Measurements from ENCODE around the gene SHC3.

SHC3 gene

GRCh38 chr9:89112243-89112642 lies 66.4 kb downstream of the SHC3 start:
- no peak for DNase-seq (ENCODE audit: low read depth in 1 of 2, low spot score in 1 of 2)

- no peak for DNase-seq (ENCODE audit: low read depth in 1 of 2, low spot score in 1 of 2)
Measured at GRCh38 chr9:89109666-89110065, 69.0 kb downstream of the SHC3 start.

- no peak for DNase-seq (ENCODE audit: low read depth in 1 of 2, low spot score in 1 of 2)
Measured at GRCh38 chr9:89107406-89107805, 71.2 kb downstream of the SHC3 start.

- DNase-seq (ENCODE audit: low read depth in 1 of 2, low spot score in 1 of 2) = no peak
Measured at GRCh38 chr9:89106224-89106851, 72.3 kb downstream of the SHC3 start.

- DNase-seq (ENCODE audit: low read depth in 1 of 2, low spot score in 1 of 2) = no peak
Measured at GRCh38 chr9:89104821-89105220, 73.8 kb downstream of the SHC3 start.

- no peak for DNase-seq (ENCODE audit: low read depth in 1 of 2, low spot score in 1 of 2)
Measured at GRCh38 chr9:89097219-89097618, 81.4 kb downstream of the SHC3 start.

- DNase-seq (ENCODE audit: low read depth in 1 of 2, low spot score in 1 of 2) = no peak
Measured at GRCh38 chr9:89096807-89097206, 81.8 kb downstream of the SHC3 start.

GRCh38 chr9:89095761-89096528 lies 82.7 kb downstream of the SHC3 start:
- no peak for DNase-seq (ENCODE audit: low read depth in 1 of 2, low spot score in 1 of 2)

- DNase-seq (ENCODE audit: low read depth in 1 of 2, low spot score in 1 of 2) = no peak
Measured at GRCh38 chr9:89093201-89093975, 85.2 kb downstream of the SHC3 start.

GRCh38 chr9:89089176-89089575 lies 89.4 kb downstream of the SHC3 start:
- no peak for DNase-seq (ENCODE audit: low read depth in 1 of 2, low spot score in 1 of 2)

- DNase-seq (ENCODE audit: low read depth in 1 of 2, low spot score in 1 of 2) = no peak
Measured at GRCh38 chr9:89083626-89084025, 95.0 kb downstream of the SHC3 start.

GRCh38 chr9:89080193-89080592 lies 98.4 kb downstream of the SHC3 start:
- DNase-seq (ENCODE audit: low read depth in 1 of 2, low spot score in 1 of 2) = no peak

GRCh38 chr9:89079391-89079790 lies 99.2 kb downstream of the SHC3 start:
- no peak for DNase-seq (ENCODE audit: low read depth in 1 of 2, low spot score in 1 of 2)

- no peak for DNase-seq (ENCODE audit: low read depth in 1 of 2, low spot score in 1 of 2)
Measured at GRCh38 chr9:89078860-89079259, 99.8 kb downstream of the SHC3 start.

- no peak for DNase-seq (ENCODE audit: low read depth in 1 of 2, low spot score in 1 of 2)
Measured at GRCh38 chr9:89078421-89078820, 100.2 kb downstream of the SHC3 start.

GRCh38 chr9:89077519-89077918 lies 101.1 kb downstream of the SHC3 start:
- no peak for DNase-seq (ENCODE audit: low read depth in 1 of 2, low spot score in 1 of 2)

GRCh38 chr9:89073397-89073796 lies 105.2 kb downstream of the SHC3 start:
- DNase-seq (ENCODE audit: low read depth in 1 of 2, low spot score in 1 of 2) = no peak

GRCh38 chr9:89071591-89071990 lies 107.0 kb downstream of the SHC3 start:
- no peak for DNase-seq (ENCODE audit: low read depth in 1 of 2, low spot score in 1 of 2)

- DNase-seq (ENCODE audit: low read depth in 1 of 2, low spot score in 1 of 2) = no peak
Measured at GRCh38 chr9:89066835-89067234, 111.8 kb downstream of the SHC3 start.

GRCh38 chr9:89065921-89066320 lies 112.7 kb downstream of the SHC3 start:
- no peak for DNase-seq (ENCODE audit: low read depth in 1 of 2, low spot score in 1 of 2)

GRCh38 chr9:89060790-89061189 lies 117.8 kb downstream of the SHC3 start:
- DNase-seq (ENCODE audit: low read depth in 1 of 2, low spot score in 1 of 2) = no peak

GRCh38 chr9:89059925-89060506 lies 118.6 kb downstream of the SHC3 start:
- DNase-seq (ENCODE audit: low read depth in 1 of 2, low spot score in 1 of 2) = no peak
